Measurements from ENCODE around the gene JAKMIP2.
"Not testable (repeated sequence)": the region's sequence is repeated elsewhere in the genome, so short reads cannot be mapped to it uniquely, and the experiment has no call there.

Gene JAKMIP2

GRCh38 chr5:147580418-147580817 lies 202.1 kb downstream of the JAKMIP2 start:
- not testable (repeated sequence) for DNase-seq (ENCODE audit: low read depth, low spot score); H3K9me3 ChIP-seq (ENCODE audit: control insufficient read depth, insufficient read depth, low read length); H3K27ac ChIP-seq (ENCODE audit: low read length); H3K36me3 ChIP-seq (ENCODE audit: control insufficient read depth, insufficient read depth, low read length); H3K4me1 ChIP-seq (ENCODE audit: control insufficient read depth, insufficient read depth, low read length); H3K4me3 ChIP-seq (ENCODE audit: low read length); H3K27me3 ChIP-seq (ENCODE audit: control insufficient read depth, insufficient read depth, low read length)
- WGBS (ENCODE audit: insufficient coverage, insufficient read length), result no CpG with 5 or more reads among the region's 7 CpGs

- H3K4me3 ChIP-seq (ENCODE audit: low read length), result no peak overlapping the region
- no CpG with 5 or more reads among the region's 8 CpGs for WGBS (ENCODE audit: insufficient coverage, insufficient read length)
- H3K27ac ChIP-seq (ENCODE audit: low read length), result no peak overlapping the region
- no peaks in the 10 kb centered on the region; the same call in 1 of the 2 replicates for H3K36me3 ChIP-seq (ENCODE audit: control insufficient read depth, insufficient read depth, low read length)
- H3K27me3 ChIP-seq (ENCODE audit: control insufficient read depth, insufficient read depth, low read length), result no peaks in the 10 kb centered on the region
- peaks cover 6% of the 10 kb centered on the region; the same call in 1 of the 2 replicates for H3K4me1 ChIP-seq (ENCODE audit: control insufficient read depth, insufficient read depth, low read length)
- H3K9me3 ChIP-seq (ENCODE audit: control insufficient read depth, insufficient read depth, low read length), result no peaks in the 10 kb centered on the region
- DNase-seq (ENCODE audit: low read depth, low spot score), result no peak
Observed at GRCh38 chr5:147578228-147579024, 204.1 kb downstream of the JAKMIP2 start.

GRCh38 chr5:147576646-147577535 lies 205.6 kb downstream of the JAKMIP2 start:
- no peak for DNase-seq (ENCODE audit: low read depth, low spot score)
- no peaks in the 10 kb centered on the region for H3K9me3 ChIP-seq (ENCODE audit: control insufficient read depth, insufficient read depth, low read length)
- H3K4me3 ChIP-seq (ENCODE audit: low read length), result no peak overlapping the region
- peaks cover 6% of the 10 kb centered on the region; the same call in 1 of the 2 replicates for H3K4me1 ChIP-seq (ENCODE audit: control insufficient read depth, insufficient read depth, low read length)
- no peaks in the 10 kb centered on the region for H3K27me3 ChIP-seq (ENCODE audit: control insufficient read depth, insufficient read depth, low read length)
- no CpG with 5 or more reads among the region's 15 CpGs for WGBS (ENCODE audit: insufficient coverage, insufficient read length)
- H3K36me3 ChIP-seq (ENCODE audit: control insufficient read depth, insufficient read depth, low read length), result no peaks in the 10 kb centered on the region; the same call in 1 of the 2 replicates
- H3K27ac ChIP-seq (ENCODE audit: low read length), result no peak overlapping the region

GRCh38 chr5:147575598-147575997 lies 206.9 kb downstream of the JAKMIP2 start:
- Histone ChIP-seq H3K36me3 (ENCODE audit: control insufficient read depth, insufficient read depth, low read length) (no peaks in the 10 kb centered on the region), H3K27ac (ENCODE audit: low read length) (no peak overlapping the region), H3K4me3 (ENCODE audit: low read length) (no peak overlapping the region), H3K4me1 (ENCODE audit: control insufficient read depth, insufficient read depth, low read length) (peaks cover 6% of the 10 kb centered on the region; the same call in 1 of the 2 replicates), H3K9me3 (ENCODE audit: control insufficient read depth, insufficient read depth, low read length) (no peaks in the 10 kb centered on the region), H3K27me3 (ENCODE audit: control insufficient read depth, insufficient read depth, low read length) (no peaks in the 10 kb centered on the region)
- no peak for DNase-seq (ENCODE audit: low read depth, low spot score)
- 100% methylated on average over 1 of the region's 4 CpGs for WGBS (ENCODE audit: insufficient coverage, insufficient read length)

- WGBS (ENCODE audit: insufficient coverage, insufficient read length), result no CpG with 5 or more reads among the region's 1 CpG
- no peaks in the 10 kb centered on the region for H3K36me3 ChIP-seq (ENCODE audit: control insufficient read depth, insufficient read depth, low read length)
- H3K4me1 ChIP-seq (ENCODE audit: control insufficient read depth, insufficient read depth, low read length), result peaks cover 9% of the 10 kb centered on the region
- H3K27ac ChIP-seq (ENCODE audit: low read length), result no peak overlapping the region
- DNase-seq (ENCODE audit: low read depth, low spot score), result no peak
- no peaks in the 10 kb centered on the region for H3K27me3 ChIP-seq (ENCODE audit: control insufficient read depth, insufficient read depth, low read length)
- H3K4me3 ChIP-seq (ENCODE audit: low read length), result no peak overlapping the region
- H3K9me3 ChIP-seq (ENCODE audit: control insufficient read depth, insufficient read depth, low read length), result no peaks in the 10 kb centered on the region
Observed at GRCh38 chr5:147573211-147573610, 209.3 kb downstream of the JAKMIP2 start.

GRCh38 chr5:147568710-147569406 lies 213.7 kb downstream of the JAKMIP2 start:
- no peaks in the 10 kb centered on the region for H3K9me3 ChIP-seq (ENCODE audit: control insufficient read depth, insufficient read depth, low read length)
- no peak overlapping the region for H3K4me3 ChIP-seq (ENCODE audit: low read length)
- no CpG with 5 or more reads among the region's 9 CpGs for WGBS (ENCODE audit: insufficient coverage, insufficient read length)
- H3K27ac ChIP-seq (ENCODE audit: low read length), result peak overlapping the region; percentile 33
- no peaks in the 10 kb centered on the region; the same call in 1 of the 2 replicates for H3K36me3 ChIP-seq (ENCODE audit: control insufficient read depth, insufficient read depth, low read length)
- no peak for DNase-seq (ENCODE audit: low read depth, low spot score)
- H3K4me1 ChIP-seq (ENCODE audit: control insufficient read depth, insufficient read depth, low read length), result peaks cover 4% of the 10 kb centered on the region
- H3K27me3 ChIP-seq (ENCODE audit: control insufficient read depth, insufficient read depth, low read length), result no peaks in the 10 kb centered on the region

- H3K27ac ChIP-seq (ENCODE audit: low read length), result peak overlapping the region; percentile 21
- peak; percentile 88 for DNase-seq (ENCODE audit: low read depth, low spot score)
- no peak overlapping the region for H3K4me3 ChIP-seq (ENCODE audit: low read length)
- peaks cover 6% of the 10 kb centered on the region; the same call in 1 of the 2 replicates for H3K36me3 ChIP-seq (ENCODE audit: control insufficient read depth, insufficient read depth, low read length)
- no peaks in the 10 kb centered on the region for H3K27me3 ChIP-seq (ENCODE audit: control insufficient read depth, insufficient read depth, low read length)
- H3K4me1 ChIP-seq (ENCODE audit: control insufficient read depth, insufficient read depth, low read length), result peaks cover 4% of the 10 kb centered on the region
- no peaks in the 10 kb centered on the region for H3K9me3 ChIP-seq (ENCODE audit: control insufficient read depth, insufficient read depth, low read length)
- no CpG with 5 or more reads among the region's 9 CpGs for WGBS (ENCODE audit: insufficient coverage, insufficient read length)
Observed at GRCh38 chr5:147567917-147568598, 214.5 kb downstream of the JAKMIP2 start.

GRCh38 chr5:147565524-147565923 lies 217.0 kb downstream of the JAKMIP2 start:
- peaks cover 5% of the 10 kb centered on the region for H3K4me1 ChIP-seq (ENCODE audit: control insufficient read depth, insufficient read depth, low read length)
- no peak for DNase-seq (ENCODE audit: low read depth, low spot score)
- no CpG with 5 or more reads among the region's 1 CpG for WGBS (ENCODE audit: insufficient coverage, insufficient read length)

GRCh38 chr5:147564124-147564486 lies 218.4 kb downstream of the JAKMIP2 start:
- no peak overlapping the region for H3K4me3 ChIP-seq (ENCODE audit: low read length)
- no peak for DNase-seq (ENCODE audit: low read depth, low spot score)
- no peaks in the 10 kb centered on the region for H3K9me3 ChIP-seq (ENCODE audit: control insufficient read depth, insufficient read depth, low read length)
- peaks cover 5% of the 10 kb centered on the region for H3K4me1 ChIP-seq (ENCODE audit: control insufficient read depth, insufficient read depth, low read length)
- WGBS (ENCODE audit: insufficient coverage, insufficient read length), result no CpG with 5 or more reads among the region's 3 CpGs
- H3K36me3 ChIP-seq (ENCODE audit: control insufficient read depth, insufficient read depth, low read length), result peaks cover 6% of the 10 kb centered on the region; the same call in 1 of the 2 replicates
- H3K27me3 ChIP-seq (ENCODE audit: control insufficient read depth, insufficient read depth, low read length), result no peaks in the 10 kb centered on the region
- H3K27ac ChIP-seq (ENCODE audit: low read length), result no peak overlapping the region

More at GRCh38 chr5:147565524-147565923, 217.0 kb downstream of the JAKMIP2 start:
- no peak overlapping the region for H3K27ac ChIP-seq (ENCODE audit: low read length)
- H3K36me3 ChIP-seq (ENCODE audit: control insufficient read depth, insufficient read depth, low read length), result peaks cover 6% of the 10 kb centered on the region; the same call in 1 of the 2 replicates
- no peaks in the 10 kb centered on the region for H3K27me3 ChIP-seq (ENCODE audit: control insufficient read depth, insufficient read depth, low read length)
- no peaks in the 10 kb centered on the region for H3K9me3 ChIP-seq (ENCODE audit: control insufficient read depth, insufficient read depth, low read length)
- no peak overlapping the region for H3K4me3 ChIP-seq (ENCODE audit: low read length)
